Large intestine (tissue), 3 donors: ENCODE data around the gene ADK. TPM values are rescaled to one million over a fixed set of nuclear protein-coding genes. Genes with fewer than 3 reads are reported as not detected.
"Not testable (repeated sequence)": the region's sequence is repeated elsewhere in the genome, so short reads cannot be mapped to it uniquely, and the experiment has no call there.

Experiments
- DNase-seq, 2 donors: peaks; one replicate each; pipeline versions ENCODE4 v3.0.0 to v3.0.0-alpha.2; 2013
- H3K27ac ChIP-seq: one replicate; pipeline ENCODE4 v1.5.1; 2013; ENCODE audit warnings: low read length
- H3K27me3 ChIP-seq: 2 replicates; pipeline ENCODE4 v1.6.1; 2013; ENCODE audit warnings: low read length; ENCODE audit not compliant: control insufficient read depth, insufficient read depth
- H3K36me3 ChIP-seq: 2 replicates; pipeline ENCODE4 v1.6.1; 2013; ENCODE audit warnings: low read length; ENCODE audit not compliant: control insufficient read depth, insufficient read depth
- H3K4me1 ChIP-seq: one replicate; pipeline ENCODE4 v1.6.1; 2013; ENCODE audit warnings: low read length; ENCODE audit not compliant: control insufficient read depth, insufficient read depth
- H3K4me3 ChIP-seq: one replicate; pipeline ENCODE4 v1.5.1; 2013; ENCODE audit warnings: low read length
- H3K9me3 ChIP-seq: one replicate; pipeline ENCODE4 v1.6.1; 2013; ENCODE audit warnings: mild to moderate bottlenecking, low read depth, low read length, moderate library complexity; ENCODE audit not compliant: control insufficient read depth
- WGBS: methylation state at CpG from one replicate; pipeline ENCODE4 v1.1.5; 2013; ENCODE audit warnings: low lambda C conversion rate; ENCODE audit not compliant: insufficient coverage; 5-methylcytosine and 5-hydroxymethylcytosine counted together
- polyA plus RNA-seq: library from polyadenylated mRNA; unstranded; fragments of 120-200 nt; gene quantifications from one replicate; pipeline ENCODE4 v1.2.1, GENCODE V29; 2013

The ADK gene
- polyA plus RNA-seq, 1 donor: 30.1 TPM

DNA sequence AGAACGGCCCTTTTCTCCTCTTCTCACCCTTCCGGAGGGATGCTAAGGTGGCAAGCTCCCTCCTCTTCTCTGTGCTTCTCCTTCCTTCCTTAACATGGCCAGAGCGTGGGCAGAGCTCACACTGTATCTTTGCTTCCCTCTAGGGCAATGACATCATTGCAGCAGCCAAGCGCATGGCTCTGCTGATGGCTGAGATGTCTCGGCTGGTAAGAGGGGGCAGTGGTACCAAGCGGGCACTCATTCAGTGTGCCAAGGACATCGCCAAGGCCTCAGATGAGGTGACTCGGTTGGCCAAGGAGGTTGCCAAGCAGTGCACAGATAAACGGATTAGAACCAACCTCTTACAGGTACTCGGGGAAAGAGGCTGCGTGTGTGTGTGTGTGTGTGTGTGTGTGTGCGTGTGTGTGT is 37.0 kb upstream of the ADK start:
- DNase-seq: no peak
- Histone ChIP-seq H3K27me3 (no peaks in the 10 kb centered on the region), H3K4me1 (no peaks in the 10 kb centered on the region), H3K9me3 (no peaks in the 10 kb centered on the region), H3K4me3 (no peak overlapping the region), H3K36me3 (peaks cover 97% of the 10 kb centered on the region), H3K27ac (no peak overlapping the region)
- WGBS: no CpG with 5 or more reads among the region's 12 CpGs

DNA sequence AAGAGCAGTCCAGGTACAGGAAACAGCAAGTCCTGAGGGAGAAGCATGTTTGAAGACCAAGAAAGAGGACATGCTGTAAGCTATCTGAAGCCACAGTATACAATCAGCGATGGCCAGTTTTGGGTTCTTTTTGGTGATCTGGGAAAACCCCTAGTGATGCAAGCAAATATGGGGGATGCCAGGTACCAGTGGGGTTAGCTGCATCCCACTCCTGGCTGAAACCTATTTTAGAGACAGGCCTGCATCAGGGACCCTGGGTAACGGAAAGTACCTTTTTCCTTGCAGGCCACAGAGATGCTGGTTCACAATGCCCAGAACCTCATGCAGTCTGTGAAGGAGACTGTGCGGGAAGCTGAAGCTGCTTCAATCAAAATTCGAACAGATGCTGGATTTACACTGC is 33.3 kb upstream of the ADK start:
- DNase-seq: no peak

DNA sequence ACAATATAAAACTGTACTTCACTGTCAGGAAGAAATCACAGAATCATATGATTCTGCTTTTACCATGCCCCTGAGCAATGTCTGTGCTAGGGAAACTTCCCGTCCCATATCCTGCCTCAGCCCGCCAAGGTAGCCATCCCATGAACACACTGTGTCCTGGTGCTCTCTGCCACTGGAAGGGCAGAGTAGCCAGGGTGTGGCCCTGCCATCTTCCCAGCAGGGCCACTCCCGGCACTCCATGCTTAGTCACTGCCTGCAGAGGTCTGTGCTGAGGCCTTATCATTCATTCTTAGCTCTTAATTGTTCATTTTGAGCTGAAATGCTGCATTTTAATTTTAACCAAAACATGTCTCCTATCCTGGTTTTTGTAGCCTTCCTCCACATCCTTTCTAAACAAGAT is 32.2 kb upstream of the ADK start:
- Histone ChIP-seq H3K4me3 (no peak overlapping the region), H3K9me3 (no peaks in the 10 kb centered on the region), H3K4me1 (no peaks in the 10 kb centered on the region), H3K27me3 (no peaks in the 10 kb centered on the region), H3K36me3 (peaks cover 92% of the 10 kb centered on the region), H3K27ac (no peak overlapping the region)
- WGBS: no CpG with 5 or more reads among the region's 3 CpGs
- DNase-seq: no peak

More for the DNA sequence above, 33.3 kb upstream of the ADK start:
- Histone ChIP-seq H3K9me3 (no peaks in the 10 kb centered on the region), H3K27me3 (no peaks in the 10 kb centered on the region), H3K27ac (no peak overlapping the region), H3K4me3 (no peak overlapping the region), H3K36me3 (peaks cover 92% of the 10 kb centered on the region), H3K4me1 (no peaks in the 10 kb centered on the region)
- WGBS: no CpG with 5 or more reads among the region's 4 CpGs

DNA sequence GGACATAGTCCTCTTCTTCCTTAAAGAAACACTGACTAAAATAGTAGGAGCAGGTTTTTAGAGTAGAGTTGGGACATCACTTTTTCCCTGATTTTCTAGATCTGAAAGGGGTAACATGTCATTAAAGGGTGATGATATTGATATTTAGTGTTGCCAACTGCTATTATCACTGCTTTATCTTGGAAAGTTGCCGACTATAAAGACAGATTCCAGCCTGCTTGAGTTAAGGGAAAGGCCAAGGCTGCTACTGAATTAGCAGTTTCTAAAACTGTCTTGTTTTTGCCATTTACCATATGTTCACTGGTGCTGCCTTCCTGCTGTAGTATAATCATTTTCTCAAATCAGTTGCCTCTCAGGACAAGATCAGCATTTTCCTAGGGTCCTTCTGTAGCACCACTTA is 30.1 kb upstream of the ADK start:
- DNase-seq: no peak
- Histone ChIP-seq H3K27me3 (no peaks in the 10 kb centered on the region), H3K4me1 (no peaks in the 10 kb centered on the region), H3K27ac (no peak overlapping the region), H3K4me3 (no peak overlapping the region), H3K36me3 (peaks cover 85% of the 10 kb centered on the region), H3K9me3 (no peaks in the 10 kb centered on the region)
- no CpG with 5 or more reads among the region's 1 CpG for WGBS

DNA sequence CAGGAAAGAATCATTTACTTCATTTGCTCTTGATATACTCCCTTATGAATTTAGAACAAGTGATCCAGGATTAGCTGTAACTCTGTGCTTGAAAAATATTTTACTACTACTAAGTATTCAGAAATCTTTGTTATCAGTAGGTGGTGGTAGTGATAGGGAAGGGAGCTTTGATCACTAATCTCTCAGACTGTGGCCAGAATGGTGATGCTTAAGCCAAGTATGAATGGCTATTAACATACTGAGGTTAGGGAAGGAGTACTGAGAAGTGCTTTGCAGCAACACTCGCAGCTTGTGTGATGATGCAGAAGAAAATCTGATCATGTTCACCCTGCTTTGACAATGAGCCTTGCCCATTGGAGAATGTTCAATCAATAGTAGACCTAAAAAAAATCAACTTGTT is 29.7 kb upstream of the ADK start:
- no peak overlapping the region for H3K4me3 ChIP-seq
- H3K4me1 ChIP-seq: no peaks in the 10 kb centered on the region
- peaks cover 85% of the 10 kb centered on the region for H3K36me3 ChIP-seq
- no peak for DNase-seq
- H3K9me3 ChIP-seq: no peaks in the 10 kb centered on the region
- WGBS: no CpG with 5 or more reads among the region's 1 CpG
- no peaks in the 10 kb centered on the region for H3K27me3 ChIP-seq
- H3K27ac ChIP-seq: no peak overlapping the region

DNA sequence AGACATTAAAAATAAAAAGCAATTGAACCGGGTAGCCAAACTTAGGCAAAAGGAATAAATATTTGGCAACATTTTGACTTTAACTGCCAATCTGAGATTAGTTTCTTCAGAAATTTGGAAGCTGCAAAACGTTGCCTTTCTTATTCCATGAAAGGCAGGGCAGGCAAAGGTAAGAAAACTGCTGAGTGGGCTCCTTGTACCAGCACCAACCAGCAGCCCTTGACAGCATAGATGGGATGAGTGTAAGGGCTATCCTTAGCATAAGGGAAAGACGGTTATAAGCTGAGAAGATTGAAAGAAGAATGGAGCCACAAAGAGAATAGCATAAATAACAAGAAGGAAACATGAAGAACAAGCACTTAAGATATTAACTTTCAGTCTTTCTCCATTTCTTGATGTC is 29.0 kb upstream of the ADK start:
- Histone ChIP-seq H3K27me3 (no peaks in the 10 kb centered on the region), H3K4me3 (no peak overlapping the region), H3K4me1 (no peaks in the 10 kb centered on the region), H3K27ac (no peak overlapping the region), H3K36me3 (peaks cover 82% of the 10 kb centered on the region), H3K9me3 (no peaks in the 10 kb centered on the region)
- DNase-seq: no peak
- WGBS: 90% methylated on average over 2 of the region's 3 CpGs

DNA sequence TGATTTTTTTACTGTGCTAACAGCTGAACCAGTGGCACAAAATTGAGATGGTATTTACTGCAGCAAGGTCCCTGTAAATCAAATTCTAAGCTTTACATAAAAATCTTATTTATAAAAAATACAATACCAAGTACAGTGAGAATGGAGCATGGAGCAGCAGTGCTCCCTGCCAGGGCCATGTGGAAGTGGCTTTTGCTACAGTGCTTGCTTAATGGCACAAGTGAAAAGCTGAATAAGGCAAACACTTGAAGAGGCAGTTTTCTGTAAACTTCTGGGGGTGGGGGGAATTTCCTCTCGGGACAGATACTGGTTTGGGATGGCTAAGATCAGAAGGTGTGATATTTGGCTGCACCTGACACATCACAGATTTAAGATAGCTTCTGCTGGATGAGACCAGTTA is 27.9 kb upstream of the ADK start:
- H3K4me1 ChIP-seq: no peaks in the 10 kb centered on the region
- H3K9me3 ChIP-seq: no peaks in the 10 kb centered on the region
- DNase-seq: no peak
- peaks cover 79% of the 10 kb centered on the region for H3K36me3 ChIP-seq
- H3K4me3 ChIP-seq: no peak overlapping the region
- no peaks in the 10 kb centered on the region for H3K27me3 ChIP-seq
- H3K27ac ChIP-seq: no peak overlapping the region
- no CpG with 5 or more reads among the region's 1 CpG for WGBS

DNA sequence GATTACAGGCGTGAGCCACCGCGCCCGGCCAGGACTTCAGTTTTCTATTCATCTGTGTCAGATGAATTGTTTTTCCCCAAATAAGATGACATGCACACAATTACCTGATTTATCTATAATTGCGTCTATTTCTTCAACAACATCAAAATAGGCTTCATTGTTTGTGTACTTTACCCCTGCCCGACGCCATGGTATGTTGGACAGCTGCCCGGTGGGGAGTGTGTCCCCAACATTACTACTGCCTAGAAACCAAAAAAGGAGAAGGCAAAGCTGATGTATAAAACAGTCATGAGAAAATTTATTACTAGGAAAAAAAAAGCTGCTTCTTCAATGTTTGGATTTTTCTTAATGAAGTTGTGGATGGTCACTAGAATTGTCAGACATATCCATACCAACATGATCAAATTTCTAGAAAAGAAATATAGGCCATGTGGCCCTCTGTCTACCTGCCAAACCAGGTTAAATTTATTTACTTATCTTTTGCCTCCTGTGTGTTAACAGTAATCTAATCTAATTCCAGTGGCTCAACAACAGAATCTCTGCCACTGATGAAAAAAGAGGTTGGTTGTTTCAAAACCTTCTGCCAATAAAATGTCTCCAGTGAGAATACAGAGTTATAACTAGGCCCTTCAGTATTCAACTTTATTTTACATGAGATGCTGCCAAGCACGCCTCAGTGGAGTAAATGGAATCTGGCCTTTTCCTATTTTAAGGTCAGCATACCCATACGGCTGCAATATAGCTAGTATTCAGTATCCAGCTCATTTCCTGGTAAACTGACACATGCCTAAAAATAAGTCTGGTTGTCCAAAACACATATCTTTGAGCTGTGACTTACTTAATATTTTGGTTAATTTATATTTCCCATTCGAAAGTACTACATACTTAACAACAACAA is 16.8 kb upstream of the ADK start:
- Histone ChIP-seq H3K36me3 (peaks cover 70% of the 10 kb centered on the region), H3K4me3 (no peak overlapping the region), H3K4me1 (no peaks in the 10 kb centered on the region), H3K27ac (no peak overlapping the region), H3K27me3 (no peaks in the 10 kb centered on the region), H3K9me3 (no peaks in the 10 kb centered on the region)
- no peak for DNase-seq
- 100% methylated on average over 1 of the region's 11 CpGs for WGBS

DNA sequence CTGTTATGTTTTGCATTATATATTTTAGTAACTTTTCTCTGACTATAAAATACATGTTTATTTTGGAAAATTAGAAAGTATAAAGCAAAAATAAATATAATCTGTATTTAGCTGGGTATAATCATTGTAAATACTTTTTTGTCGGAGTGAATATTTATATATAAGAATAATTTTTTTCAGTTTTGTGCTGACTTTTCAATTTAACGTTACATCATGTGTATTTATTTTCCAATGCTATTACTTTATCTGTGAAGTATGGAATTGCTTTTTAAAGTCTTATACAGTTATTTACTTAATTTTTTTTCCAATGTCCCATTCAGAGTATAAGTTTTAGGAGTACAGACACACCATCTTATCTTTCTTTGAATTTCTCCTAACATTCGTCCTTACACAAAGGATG is 15.6 kb upstream of the ADK start:
- H3K27ac ChIP-seq: no peak overlapping the region
- H3K27me3 ChIP-seq: no peaks in the 10 kb centered on the region
- no peaks in the 10 kb centered on the region for H3K9me3 ChIP-seq
- no peak overlapping the region for H3K4me3 ChIP-seq
- 93% methylated on average over 2 of the region's 3 CpGs for WGBS
- peaks cover 65% of the 10 kb centered on the region for H3K36me3 ChIP-seq
- H3K4me1 ChIP-seq: no peaks in the 10 kb centered on the region
- DNase-seq: no peak

DNA sequence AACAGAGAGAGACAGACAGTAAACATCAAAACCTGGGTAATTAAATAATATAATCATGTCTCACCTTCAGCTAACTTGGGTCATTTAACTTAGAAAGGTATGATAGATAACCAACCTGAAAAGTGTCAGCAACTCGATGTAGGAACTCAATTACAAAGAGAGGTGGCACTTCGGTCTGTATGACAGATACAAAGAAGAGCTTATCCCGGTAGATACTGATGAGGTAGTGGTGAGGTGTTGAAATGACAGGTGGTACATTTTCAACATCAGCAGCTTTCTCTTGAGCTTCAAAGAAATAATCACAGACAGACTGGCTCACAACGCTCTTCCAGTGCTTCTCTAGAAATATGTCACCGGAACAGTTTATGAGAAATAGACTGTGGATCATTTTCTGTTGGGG is 13.0 kb upstream of the ADK start:
- no CpG with 5 or more reads among the region's 5 CpGs for WGBS
- H3K9me3 ChIP-seq: no peaks in the 10 kb centered on the region
- no peak overlapping the region for H3K4me3 ChIP-seq
- DNase-seq: no peak
- H3K27me3 ChIP-seq: no peaks in the 10 kb centered on the region
- no peak overlapping the region for H3K27ac ChIP-seq
- H3K36me3 ChIP-seq: peaks cover 49% of the 10 kb centered on the region
- no peaks in the 10 kb centered on the region for H3K4me1 ChIP-seq

DNA sequence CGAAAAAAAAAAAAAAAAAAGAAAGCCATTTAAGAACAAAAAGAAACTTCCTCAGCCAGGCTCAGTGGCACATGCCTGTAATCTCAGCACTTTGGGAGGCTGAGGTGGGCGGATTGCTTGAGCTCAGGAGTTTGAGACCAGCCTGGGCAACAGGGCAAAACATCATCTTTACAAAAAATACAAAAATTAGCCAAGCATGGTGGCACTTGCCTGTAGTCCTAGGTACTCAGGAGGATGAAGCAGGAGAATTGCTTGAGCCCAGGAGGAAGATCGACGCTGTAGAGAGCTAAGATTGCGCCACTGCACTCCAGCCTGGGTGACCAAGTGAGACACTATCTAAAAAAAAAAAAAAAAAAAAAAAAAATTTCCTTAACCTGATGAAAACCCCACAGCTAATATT is 12.4 kb upstream of the ADK start:
- H3K36me3 ChIP-seq: peaks cover 44% of the 10 kb centered on the region
- H3K9me3 ChIP-seq: not testable (repeated sequence)

More for the DNA sequence above, 12.4 kb upstream of the ADK start:
- not testable (repeated sequence) for H3K27ac ChIP-seq, DNase-seq, H3K27me3 ChIP-seq, H3K4me1 ChIP-seq, H3K4me3 ChIP-seq
- no CpG with 5 or more reads among the region's 5 CpGs for WGBS
